CD14-positive monocyte (primary cell): ENCODE data around the gene SEMA3E. TPM values are rescaled to one million over a fixed set of nuclear protein-coding genes. Genes with fewer than 3 reads are reported as not detected.

Source experiments
- DNase-seq, 3 donors: peaks; one replicate each; pipeline ENCODE4 v3.0.0-alpha.2; 2011 to 2022
- H2AFZ ChIP-seq: 2 replicates; pipeline ENCODE4 v1.6.0; 2012; ENCODE audit warnings: mild to moderate bottlenecking, low read depth, low read length, inconsistent platforms; ENCODE audit not compliant: insufficient read depth, poor library complexity, severe bottlenecking
- H3K27ac ChIP-seq, 2 donors: 1 replicate in 1 of 2; 2 replicates in 1 of 2; pipeline ENCODE4 v1.5.1; 2012 to 2013; ENCODE audit warnings: low read length in 2 of 2, control low read depth in 1 of 2, inconsistent platforms in 1 of 2, low read depth in 1 of 2, mild to moderate bottlenecking in 1 of 2
- H3K27me3 ChIP-seq, 2 donors: one replicate each; pipeline versions ENCODE4 v1.6.0 to v1.6.1; 2011 to 2013; ENCODE audit warnings: low read length in 2 of 2; ENCODE audit not compliant: control insufficient read depth in 2 of 2, insufficient read depth in 2 of 2
- H3K36me3 ChIP-seq, 2 donors: replicated peaks in 1 of 2; 1 replicate in 1 of 2; 2 replicates in 1 of 2; pipeline versions ENCODE4 v1.5.1 to v1.6.1; 2012 to 2013; ENCODE audit warnings: low read length in 2 of 2, control low read depth in 1 of 2, inconsistent platforms in 1 of 2, mild to moderate bottlenecking in 1 of 2; ENCODE audit not compliant: insufficient read depth in 2 of 2, control insufficient read depth in 1 of 2
- H3K4me1 ChIP-seq, 2 donors: 1 replicate in 1 of 2; 2 replicates in 1 of 2; pipeline versions ENCODE4 v1.5.1 to v1.6.1; 2012 to 2013; ENCODE audit warnings: low read length in 2 of 2, control low read depth in 1 of 2, inconsistent platforms in 1 of 2, mild to moderate bottlenecking in 1 of 2, moderate library complexity in 1 of 2; ENCODE audit not compliant: insufficient read depth in 2 of 2, control insufficient read depth in 1 of 2
- H3K4me2 ChIP-seq: replicated peaks from 2 replicates; pipeline ENCODE3; 2012; ENCODE audit warnings: low read length, moderate library complexity, mild to moderate bottlenecking; ENCODE audit not compliant: poor library complexity, severe bottlenecking; ENCODE audit errors: extremely low read depth
- H3K4me3 ChIP-seq, 3 experiments: fragments of 200-600 bp in 1 of 3; sonication (generic) in 1 of 3; replicated peaks in 1 of 3; 1 replicate in 2 of 3; 2 replicates in 1 of 3; pipeline ENCODE4 v1.5.1; 2011 to 2013; ENCODE audit warnings: low read length in 3 of 3, mild to moderate bottlenecking in 3 of 3, control low read depth in 2 of 3, low read depth in 2 of 3, inconsistent platforms in 1 of 3, moderate library complexity in 1 of 3
- H3K79me2 ChIP-seq: 2 replicates; pipeline ENCODE4 v1.6.0; 2012; ENCODE audit warnings: mild to moderate bottlenecking, control low read depth, inconsistent platforms, low read length, moderate library complexity; ENCODE audit not compliant: insufficient read depth
- H3K9ac ChIP-seq: 2 replicates; pipeline ENCODE4 v1.6.0; 2017; ENCODE audit warnings: low read length, mild to moderate bottlenecking; ENCODE audit not compliant: insufficient read depth, poor library complexity, severe bottlenecking
- H3K9me3 ChIP-seq, 2 donors: replicated peaks in 1 of 2; 1 replicate in 1 of 2; 2 replicates in 1 of 2; pipeline versions ENCODE4 v1.5.1 to v1.6.1; 2012 to 2013; ENCODE audit warnings: low read length in 2 of 2, control low read depth in 1 of 2; ENCODE audit not compliant: control insufficient read depth in 1 of 2, insufficient read depth in 1 of 2
- H4K20me1 ChIP-seq: 2 replicates; pipeline ENCODE4 v1.6.0; 2012; ENCODE audit warnings: mild to moderate bottlenecking, low read length, control low read depth, moderate library complexity; ENCODE audit not compliant: insufficient read depth
- H3K27ac Mint-ChIP-seq, 7 donors: one replicate each; pipeline ENCODE4 v1.8.0; 2020; ENCODE audit warnings: mild to moderate bottlenecking in 7 of 7, mixed read lengths in 7 of 7, moderate library complexity in 6 of 7, inconsistent platforms in 2 of 7
- H3K27me3 Mint-ChIP-seq, 3 donors: one replicate each; pipeline ENCODE4 v1.8.0; 2021 to 2022; ENCODE audit warnings: low read depth in 3 of 3, mild to moderate bottlenecking in 3 of 3, mixed read lengths in 3 of 3, moderate library complexity in 3 of 3, inconsistent platforms in 1 of 3
- H3K36me3 Mint-ChIP-seq, 2 donors: one replicate each; pipeline ENCODE4 v1.8.0; 2020; ENCODE audit warnings: mixed read lengths in 2 of 2, inconsistent platforms in 1 of 2, mild to moderate bottlenecking in 1 of 2
- H3K4me1 Mint-ChIP-seq: one replicate; pipeline ENCODE4 v1.8.0; 2020; ENCODE audit warnings: mild to moderate bottlenecking, mixed read lengths
- H3K4me3 Mint-ChIP-seq, 2 donors: one replicate each; pipeline ENCODE4 v1.8.0; 2020; ENCODE audit warnings: mild to moderate bottlenecking in 2 of 2, mixed read lengths in 2 of 2, moderate library complexity in 1 of 2
- H3K9me3 Mint-ChIP-seq, 7 donors: one replicate each; pipeline ENCODE4 v1.8.0; 2020 to 2022; ENCODE audit warnings: mixed read lengths in 7 of 7, mild to moderate bottlenecking in 6 of 7, moderate library complexity in 6 of 7, inconsistent platforms in 2 of 7
- CTCF ChIP-seq: fragments of 200-600 bp; IDR thresholded peaks from one replicate; pipeline ENCODE4 v1.8.0; 2022; ENCODE audit warnings: antibody characterized with exemption, mild to moderate bottlenecking
- WGBS: methylation state at CpG from one replicate; pipeline ENCODE4 v1.1.5; 2013; ENCODE audit warnings: missing lambda C conversion rate; ENCODE audit not compliant: insufficient coverage; 5-methylcytosine and 5-hydroxymethylcytosine counted together
- intact Hi-C, 2 donors: fragments of 100-400 bp; cut with micrococcal nuclease; formaldehyde crosslinking; loops; one replicate each; pipeline versions ENCODE4 v1.15.0 to v1.15.1; 2023
- polyA plus RNA-seq, 3 donors: library from polyadenylated mRNA; depleted of rRNA in 1 of 3; unstranded in 2 of 3; stranded (reverse) in 1 of 3; fragments of 300-500 nt in 2 of 3; fragments of >200 nt in 1 of 3; fragmentation: Illumina TruSeq in 2 of 3; gene quantifications; 1 replicate in 2 of 3; 2 replicates in 1 of 3; pipeline ENCODE4 v1.2.3, GENCODE V29; 2012 to 2021

SEMA3E gene
- polyA plus RNA-seq, 3 donors: not detected

GRCh38 chr7:83532219-83532618 lies 116.7 kb downstream of the SEMA3E start:
- H3K4me2 ChIP-seq: no peak overlapping the region
- no peaks in the 10 kb centered on the region for H3K4me1 ChIP-seq
- no peak overlapping the region for H3K4me3 ChIP-seq
- H4K20me1 ChIP-seq: no peaks in the 10 kb centered on the region
- no peaks in the 10 kb centered on the region for H3K9me3 ChIP-seq
- TF ChIP-seq CTCF: no peak
- no peak overlapping the region for H3K4me3 Mint-ChIP-seq
- H3K27ac ChIP-seq: no peak overlapping the region
- no peaks in the 10 kb centered on the region for H3K36me3 ChIP-seq
- intact Hi-C loops: no loop called here
- H3K9ac ChIP-seq: no peak overlapping the region
- no peaks in the 10 kb centered on the region for H3K27me3 Mint-ChIP-seq
- no peaks in the 10 kb centered on the region for H3K27me3 ChIP-seq
- H3K27ac Mint-ChIP-seq: no peak overlapping the region
- no peaks in the 10 kb centered on the region for H3K4me1 Mint-ChIP-seq
- no peaks in the 10 kb centered on the region for H3K36me3 Mint-ChIP-seq
- no peak for DNase-seq
- 100% methylated on average over 1 of the region's 2 CpGs for WGBS
- H3K9me3 Mint-ChIP-seq: peaks cover 0 to 3% (median 0%) of the 10 kb centered on the region in 7 donors
- no peaks in the 10 kb centered on the region for H3K79me2 ChIP-seq
- H2AFZ ChIP-seq: no peak overlapping the region

- Mint-ChIP-seq H3K9me3 (peaks cover 0 to 5% (median 0%) of the 10 kb centered on the region in 7 donors), H3K36me3 (no peaks in the 10 kb centered on the region), H3K4me3 (no peak overlapping the region), H3K27me3 (no peaks in the 10 kb centered on the region), H3K27ac (no peak overlapping the region), H3K4me1 (no peaks in the 10 kb centered on the region)
- H4K20me1 ChIP-seq: no peaks in the 10 kb centered on the region
- DNase-seq: no peak
- H3K4me2 ChIP-seq: no peak overlapping the region
- no peak overlapping the region for H3K4me3 ChIP-seq
- no peaks in the 10 kb centered on the region for H3K27me3 ChIP-seq
- no peak overlapping the region for H3K9ac ChIP-seq
- no peak for TF ChIP-seq CTCF
- no peak overlapping the region for H2AFZ ChIP-seq
- H3K4me1 ChIP-seq: no peaks in the 10 kb centered on the region
- H3K27ac ChIP-seq: no peak overlapping the region
- no peaks in the 10 kb centered on the region for H3K9me3 ChIP-seq
- WGBS: no CpG with 5 or more reads among the region's 2 CpGs
- no peaks in the 10 kb centered on the region for H3K79me2 ChIP-seq
- no peaks in the 10 kb centered on the region for H3K36me3 ChIP-seq
- intact Hi-C loops: no loop called here
These were observed 117.2 kb downstream of the SEMA3E start for GRCh38 chr7:83531766-83532165.
